K562 (cell line): ENCODE measurements around the gene ITPR1. TPM values are rescaled to one million over a fixed set of nuclear protein-coding genes. Genes with fewer than 3 reads are reported as not detected.

Experiments
- COPS2 ChIP-seq: fragments of 450-650 bp; conservative IDR thresholded peaks from 2 replicates; pipeline ENCODE4 v1.6.1; 2016; ENCODE audit warnings: mild to moderate bottlenecking, moderate library complexity
- CREB3 ChIP-seq: fragments of 450-650 bp; conservative IDR thresholded peaks from 2 replicates; pipeline ENCODE4 v1.6.1; 2016; ENCODE audit warnings: missing genetic modification characterization, low read depth, mild to moderate bottlenecking, missing compliant biosample characterization, moderate library complexity
- EGR1 ChIP-seq: fragments of 450-650 bp; conservative IDR thresholded peaks from 2 replicates; pipeline ENCODE4 v1.6.1; 2017; ENCODE audit warnings: mild to moderate bottlenecking
- ELF2 ChIP-seq: fragments of 250-450 bp; sonication (Bioruptor Pico); IDR thresholded peaks from 2 replicates; pipeline ENCODE4 v1.5.0; 2021; ENCODE audit warnings: mild to moderate bottlenecking
- HCFC1 ChIP-seq: IDR thresholded peaks from 2 replicates; pipeline ENCODE4 v1.6.1; 2012; ENCODE audit warnings: low read depth, low read length, improper control_type of control experiment
- L3MBTL2 ChIP-seq: fragments of 450-650 bp; IDR thresholded peaks from 2 replicates; pipeline ENCODE4 v1.6.1; 2016; ENCODE audit warnings: mild to moderate bottlenecking, moderate library complexity
- MAFG ChIP-seq: fragments of 450-650 bp; conservative IDR thresholded peaks from 2 replicates; pipeline ENCODE4 v1.6.1; 2016; ENCODE audit warnings: missing genetic modification characterization, missing compliant biosample characterization
- NFXL1 ChIP-seq: fragments of 450-650 bp; formaldehyde crosslinking; IDR thresholded peaks from 2 replicates; pipeline ENCODE4 v1.4.0; 2021; ENCODE audit warnings: mild to moderate bottlenecking
- PHF20 ChIP-seq: fragments of 450-650 bp; IDR thresholded peaks from 2 replicates; pipeline ENCODE4 v1.6.1; 2018; ENCODE audit not compliant: partially characterized antibody
- SRSF9 ChIP-seq: fragments of 200-400 bp; formaldehyde crosslinking; IDR thresholded peaks from 2 replicates; pipeline ENCODE4 v1.6.1; 2017; ENCODE audit warnings: low read depth, low read length, borderline replicate concordance
- ZEB2 ChIP-seq: fragments of 450-650 bp; IDR thresholded peaks from 2 replicates; pipeline ENCODE4 v1.6.1; 2016
- ZNF134 ChIP-seq: fragments of 250-450 bp; sonication (Bioruptor Pico); conservative IDR thresholded peaks from 2 replicates; pipeline ENCODE4 v1.4.0; 2020
- ZNF23 ChIP-seq: fragments of 250-450 bp; sonication (Bioruptor Pico); IDR thresholded peaks from 2 replicates; pipeline ENCODE4 v1.4.0; 2020; ENCODE audit warnings: mild to moderate bottlenecking
- ZNF655 ChIP-seq: fragments of 250-450 bp; sonication (Bioruptor Pico); IDR thresholded peaks from 2 replicates; pipeline ENCODE4 v1.5.0; 2021
- ZSCAN29 ChIP-seq: fragments of 450-650 bp; IDR thresholded peaks from 2 replicates; pipeline ENCODE4 v1.6.1; 2017
- polyA plus RNA-seq, 8 experiments: library from polyadenylated mRNA; depleted of rRNA in 4 of 8; stranded (reverse) in 5 of 8; unstranded in 3 of 8; fragments of >200 nt; fragmentation: Nextera tagmentation in 2 of 8; fragmentation: Illumina TruSeq in 1 of 8; extraction: Ambion mirVana in 2 of 8; extraction: Trizol in 1 of 8; gene quantifications; 2 replicates each; pipeline versions ENCODE4 v1.2.1 to v1.2.3, GENCODE V29; 2011 to 2014; ENCODE audit warnings: inconsistent platforms in 1 of 8, missing spikeins in 1 of 8
- total RNA-seq, 7 experiments: library from RNA; depleted of rRNA in 6 of 7; stranded (reverse); fragments of >200 nt in 6 of 7; fragmentation: Illumina TruSeq in 2 of 7; extraction: Trizol in 2 of 7; gene quantifications; 2 replicates each; pipeline versions ENCODE4 v1.2.1 to v1.2.3, GENCODE V29; 2011 to 2021; ENCODE audit warnings: low replicate concordance in 1 of 7
- TF ChIP-seq, protein P1 (sequence below): fragments of 450-650 bp; IDR thresholded peaks from 2 replicates; pipeline ENCODE4 v1.6.1; 2016; ENCODE audit warnings: low read depth
- TF ChIP-seq, protein P2 (sequence below): sonication (generic); formaldehyde crosslinking; IDR thresholded peaks from 2 replicates; pipeline ENCODE4 v1.8.1; 2023; ENCODE audit warnings: mild to moderate bottlenecking, missing genetic modification reagents

Gene ITPR1
- total and polyA plus RNA-seq, 9 of the 15 experiments (the other 6 are each of a cell fraction or from before 2014, with no cell fraction given), result 22.4 to 40.0 (median 27.4) TPM

- TF ChIP-seq, protein P1, sequence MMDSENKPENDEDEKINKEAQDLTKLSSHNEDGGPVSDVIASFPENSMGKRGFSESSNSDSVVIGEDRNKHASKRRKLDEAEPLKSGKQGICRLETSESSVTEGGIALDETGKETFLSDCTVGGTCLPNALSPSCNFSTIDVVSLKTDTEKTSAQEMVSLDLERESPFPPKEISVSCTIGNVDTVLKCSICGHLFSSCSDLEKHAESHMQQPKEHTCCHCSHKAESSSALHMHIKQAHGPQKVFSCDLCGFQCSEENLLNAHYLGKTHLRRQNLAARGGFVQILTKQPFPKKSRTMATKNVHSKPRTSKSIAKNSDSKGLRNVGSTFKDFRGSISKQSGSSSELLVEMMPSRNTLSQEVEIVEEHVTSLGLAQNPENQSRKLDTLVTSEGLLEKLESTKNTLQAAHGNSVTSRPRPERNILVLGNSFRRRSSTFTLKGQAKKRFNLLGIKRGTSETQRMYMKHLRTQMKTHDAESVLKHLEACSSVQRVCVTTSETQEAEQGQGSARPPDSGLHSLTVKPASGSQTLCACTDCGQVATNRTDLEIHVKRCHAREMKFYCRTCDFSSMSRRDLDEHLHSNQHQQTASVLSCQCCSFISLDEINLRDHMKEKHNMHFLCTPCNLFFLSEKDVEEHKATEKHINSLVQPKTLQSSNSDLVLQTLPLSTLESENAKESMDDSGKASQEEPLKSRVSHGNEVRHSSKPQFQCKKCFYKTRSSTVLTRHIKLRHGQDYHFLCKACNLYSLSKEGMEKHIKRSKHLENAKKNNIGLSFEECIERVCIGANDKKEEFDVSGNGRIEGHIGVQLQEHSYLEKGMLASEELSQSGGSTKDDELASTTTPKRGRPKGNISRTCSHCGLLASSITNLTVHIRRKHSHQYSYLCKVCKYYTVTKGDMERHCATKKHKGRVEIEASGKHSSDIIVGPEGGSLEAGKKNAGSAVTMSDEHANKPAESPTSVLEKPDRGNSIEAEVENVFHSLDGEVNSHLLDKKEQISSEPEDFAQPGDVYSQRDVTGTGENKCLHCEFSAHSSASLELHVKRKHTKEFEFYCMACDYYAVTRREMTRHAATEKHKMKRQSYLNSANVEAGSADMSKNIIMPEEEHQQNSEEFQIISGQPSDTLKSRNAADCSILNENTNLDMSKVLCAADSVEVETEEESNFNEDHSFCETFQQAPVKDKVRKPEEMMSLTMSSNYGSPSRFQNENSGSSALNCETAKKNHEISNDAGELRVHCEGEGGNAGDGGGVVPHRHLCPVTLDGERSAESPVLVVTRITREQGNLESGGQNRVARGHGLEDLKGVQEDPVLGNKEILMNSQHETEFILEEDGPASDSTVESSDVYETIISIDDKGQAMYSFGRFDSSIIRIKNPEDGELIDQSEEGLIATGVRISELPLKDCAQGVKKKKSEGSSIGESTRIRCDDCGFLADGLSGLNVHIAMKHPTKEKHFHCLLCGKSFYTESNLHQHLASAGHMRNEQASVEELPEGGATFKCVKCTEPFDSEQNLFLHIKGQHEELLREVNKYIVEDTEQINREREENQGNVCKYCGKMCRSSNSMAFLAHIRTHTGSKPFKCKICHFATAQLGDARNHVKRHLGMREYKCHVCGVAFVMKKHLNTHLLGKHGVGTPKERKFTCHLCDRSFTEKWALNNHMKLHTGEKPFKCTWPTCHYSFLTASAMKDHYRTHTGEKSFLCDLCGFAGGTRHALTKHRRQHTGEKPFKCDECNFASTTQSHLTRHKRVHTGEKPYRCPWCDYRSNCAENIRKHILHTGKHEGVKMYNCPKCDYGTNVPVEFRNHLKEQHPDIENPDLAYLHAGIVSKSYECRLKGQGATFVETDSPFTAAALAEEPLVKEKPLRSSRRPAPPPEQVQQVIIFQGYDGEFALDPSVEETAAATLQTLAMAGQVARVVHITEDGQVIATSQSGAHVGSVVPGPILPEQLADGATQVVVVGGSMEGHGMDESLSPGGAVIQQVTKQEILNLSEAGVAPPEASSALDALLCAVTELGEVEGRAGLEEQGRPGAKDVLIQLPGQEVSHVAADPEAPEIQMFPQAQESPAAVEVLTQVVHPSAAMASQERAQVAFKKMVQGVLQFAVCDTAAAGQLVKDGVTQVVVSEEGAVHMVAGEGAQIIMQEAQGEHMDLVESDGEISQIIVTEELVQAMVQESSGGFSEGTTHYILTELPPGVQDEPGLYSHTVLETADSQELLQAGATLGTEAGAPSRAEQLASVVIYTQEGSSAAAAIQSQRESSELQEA, result no peak
- TF ChIP-seq ZEB2, result peak; percentile 66
- no peak for TF ChIP-seq HCFC1
- TF ChIP-seq PHF20, result no peak
- TF ChIP-seq ZNF134 (CRISPR knock-in tag), result no peak
- TF ChIP-seq MAFG (tag), result no peak
- peak; percentile 73; the same call in 1 of the 2 replicates for TF ChIP-seq CREB3 (tag)
- TF ChIP-seq ZNF23, result no peak
- TF ChIP-seq ELF2 (CRISPR knock-in tag), result no peak
- TF ChIP-seq, protein P2, sequence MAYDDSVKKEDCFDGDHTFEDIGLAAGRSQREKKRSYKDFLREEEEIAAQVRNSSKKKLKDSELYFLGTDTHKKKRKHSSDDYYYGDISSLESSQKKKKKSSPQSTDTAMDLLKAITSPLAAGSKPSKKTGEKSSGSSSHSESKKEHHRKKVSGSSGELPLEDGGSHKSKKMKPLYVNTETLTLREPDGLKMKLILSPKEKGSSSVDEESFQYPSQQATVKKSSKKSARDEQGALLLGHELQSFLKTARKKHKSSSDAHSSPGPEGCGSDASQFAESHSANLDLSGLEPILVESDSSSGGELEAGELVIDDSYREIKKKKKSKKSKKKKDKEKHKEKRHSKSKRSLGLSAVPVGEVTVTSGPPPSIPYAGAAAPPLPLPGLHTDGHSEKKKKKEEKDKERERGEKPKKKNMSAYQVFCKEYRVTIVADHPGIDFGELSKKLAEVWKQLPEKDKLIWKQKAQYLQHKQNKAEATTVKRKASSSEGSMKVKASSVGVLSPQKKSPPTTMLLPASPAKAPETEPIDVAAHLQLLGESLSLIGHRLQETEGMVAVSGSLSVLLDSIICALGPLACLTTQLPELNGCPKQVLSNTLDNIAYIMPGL (CRISPR knock-in tag), result no peak
- no peak for TF ChIP-seq COPS2
- TF ChIP-seq L3MBTL2, result peak; percentile 62
- no peak for TF ChIP-seq ZSCAN29
- no peak for TF ChIP-seq SRSF9
- no peak for TF ChIP-seq ZNF655
- TF ChIP-seq EGR1, result no peak
- no peak for TF ChIP-seq NFXL1
Measured at GRCh38 chr3:4533489-4534443, 40.6 kb downstream of the ITPR1 start (continued).
